H1 (cell line): ENCODE data around the gene COL25A1. TPM values are rescaled to one million over a fixed set of nuclear protein-coding genes. Genes with fewer than 3 reads are reported as not detected.

Experiments used
- CTCF ChIA-PET: fragments of 300-600 bp; sonication (Branson Sonifier 250); formaldehyde crosslinking; loops from one replicate; lab custom pipeline; 2021; ENCODE audit not compliant: partially characterized antibody; lab: Charles Lee
- POLR2A ChIA-PET: fragments of 300-600 bp; sonication (Branson Sonifier 250); formaldehyde crosslinking; loops from one replicate; lab custom pipeline; 2021; ENCODE audit warnings: inconsistent platforms; ENCODE audit not compliant: partially characterized antibody; lab: Charles Lee
- DNase-seq, 2 experiments: peaks; one replicate each; pipeline versions ENCODE4 v3.0.0 to v3.0.0-alpha.2; 2010 to 2022; ENCODE audit warnings: low spot score in 2 of 2, low read depth in 1 of 2, mixed read lengths in 1 of 2
- FAIRE-seq: peaks from 2 replicates; lab custom pipeline; 2011; peaks lifted over from hg19 to GRCh38; lab: Jason Lieb, UNC
- H2AFZ ChIP-seq: 2 replicates; pipeline ENCODE4 v1.8.1; 2012; ENCODE audit warnings: low read length, inconsistent platforms
- H2AK5ac ChIP-seq: 2 replicates; pipeline ENCODE4 v1.6.1; 2013; ENCODE audit warnings: low read depth, low read length
- H2BK120ac ChIP-seq: replicated peaks from 2 replicates; pipeline ENCODE3; 2013; ENCODE audit warnings: low read depth, low read length, inconsistent platforms
- H2BK12ac ChIP-seq: 2 replicates; pipeline ENCODE4 v1.6.1; 2013; ENCODE audit warnings: low read depth, low read length
- H2BK15ac ChIP-seq: 2 replicates; pipeline ENCODE4 v1.6.1; 2013; ENCODE audit warnings: low read length
- H2BK20ac ChIP-seq: 2 replicates; pipeline ENCODE4 v1.6.1; 2013; ENCODE audit warnings: low read length
- H2BK5ac ChIP-seq: 2 replicates; pipeline ENCODE4 v1.6.1; 2013; ENCODE audit warnings: low read depth, low read length
- H3K14ac ChIP-seq: 2 replicates; pipeline ENCODE4 v1.6.1; 2013; ENCODE audit warnings: inconsistent platforms; ENCODE audit not compliant: insufficient read length
- H3K18ac ChIP-seq: 2 replicates; pipeline ENCODE4 v1.6.1; 2013; ENCODE audit warnings: low read length; ENCODE audit errors: extremely low read depth
- H3K23ac ChIP-seq: 2 replicates; pipeline ENCODE4 v1.6.1; 2013; ENCODE audit warnings: inconsistent platforms; ENCODE audit not compliant: insufficient read length
- H3K23me2 ChIP-seq: 2 replicates; pipeline ENCODE4 v1.6.1; 2013; ENCODE audit warnings: low read depth, low read length
- H3K27ac ChIP-seq: 2 replicates; pipeline ENCODE4 v1.6.1; 2011; ENCODE audit warnings: low read depth, low read length, inconsistent platforms
- H3K27me3 ChIP-seq, 4 experiments: replicated peaks in 1 of 4; 1 replicate in 1 of 4; 2 replicates in 3 of 4; pipeline versions ENCODE4 v1.6.1 to v1.8.1; 2011 to 2013; ENCODE audit warnings: low read length in 3 of 4, mild to moderate bottlenecking in 3 of 4, inconsistent platforms in 2 of 4, mixed read lengths in 2 of 4, moderate library complexity in 1 of 4; ENCODE audit not compliant: control insufficient read depth in 3 of 4, insufficient read depth in 3 of 4; ENCODE audit errors: extremely low read depth in 1 of 4
- H3K36me3 ChIP-seq, 4 experiments: 2 replicates each; pipeline versions ENCODE4 v1.6.1 to v1.8.1; 2011 to 2013; ENCODE audit warnings: mild to moderate bottlenecking in 4 of 4, low read length in 3 of 4, moderate library complexity in 2 of 4, control low read depth in 1 of 4, inconsistent platforms in 1 of 4; ENCODE audit not compliant: insufficient read depth in 4 of 4, control insufficient read depth in 2 of 4
- H3K4ac ChIP-seq: replicated peaks from 2 replicates; pipeline ENCODE3; 2013; ENCODE audit warnings: low read length, low read depth, mixed read lengths, inconsistent platforms; ENCODE audit not compliant: insufficient read length
- H3K4me1 ChIP-seq, 4 experiments: replicated peaks in 1 of 4; 1 replicate in 1 of 4; 2 replicates in 3 of 4; pipeline versions ENCODE4 v1.6.1 to v1.8.1; 2011 to 2013; ENCODE audit warnings: low read length in 3 of 4, inconsistent platforms in 2 of 4, mixed read lengths in 1 of 4; ENCODE audit not compliant: insufficient read depth in 4 of 4, control insufficient read depth in 3 of 4
- H3K4me2 ChIP-seq, 2 experiments: 2 replicates each; pipeline versions ENCODE4 v1.6.1 to v1.8.1; 2011 to 2013; ENCODE audit warnings: low read depth in 2 of 2, low read length in 2 of 2, control low read depth in 1 of 2, inconsistent platforms in 1 of 2, mild to moderate bottlenecking in 1 of 2; ENCODE audit not compliant: insufficient read depth in 1 of 2
- H3K4me3 ChIP-seq, 4 experiments: fragments of 200-600, 300-600 bp in 1 of 4; sonication (generic), shearing (Covaris generic), sonication (Bioruptor Twin) in 1 of 4; 2 replicates each; pipeline versions ENCODE4 v1.5.1 to v1.8.1; 2011 to 2016; ENCODE audit warnings: low read length in 4 of 4, low read depth in 3 of 4, control low read depth in 2 of 4, inconsistent platforms in 2 of 4, mild to moderate bottlenecking in 2 of 4, mixed read lengths in 1 of 4, moderate library complexity in 1 of 4; ENCODE audit not compliant: insufficient read depth in 2 of 4; ENCODE audit errors: extremely low read depth in 1 of 4
- H3K56ac ChIP-seq: replicated peaks from 2 replicates; pipeline ENCODE3; 2013; ENCODE audit warnings: low read depth, mild to moderate bottlenecking, mixed read lengths, low read length, inconsistent platforms; ENCODE audit not compliant: insufficient read length
- H3K79me1 ChIP-seq: 2 replicates; pipeline ENCODE4 v1.6.1; 2013; ENCODE audit warnings: low read depth, low read length, control low read depth
- H3K79me2 ChIP-seq, 2 experiments: 2 replicates each; pipeline versions ENCODE4 v1.6.1 to v1.8.1; 2012 to 2013; ENCODE audit warnings: low read length in 2 of 2, mild to moderate bottlenecking in 2 of 2, inconsistent platforms in 1 of 2; ENCODE audit not compliant: insufficient read depth in 2 of 2, control insufficient read depth in 1 of 2
- H3K9ac ChIP-seq, 4 experiments: replicated peaks in 1 of 4; 1 replicate in 1 of 4; 2 replicates in 3 of 4; pipeline versions ENCODE4 v1.6.1 to v1.8.1; 2011 to 2013; ENCODE audit warnings: low read depth in 3 of 4, low read length in 3 of 4, control low read depth in 2 of 4, mild to moderate bottlenecking in 2 of 4, moderate library complexity in 2 of 4, inconsistent platforms in 1 of 4; ENCODE audit errors: extremely low read depth in 1 of 4
- H3K9me3 ChIP-seq, 2 experiments: 2 replicates each; pipeline versions ENCODE4 v1.6.1 to v1.8.1; 2012 to 2013; ENCODE audit warnings: mild to moderate bottlenecking in 2 of 2, moderate library complexity in 2 of 2, control low read depth in 1 of 2, inconsistent platforms in 1 of 2, low read depth in 1 of 2, low read length in 1 of 2, mixed read lengths in 1 of 2; ENCODE audit not compliant: insufficient read depth in 2 of 2
- H4K20me1 ChIP-seq, 2 experiments: replicated peaks in 1 of 2; 2 replicates each; pipeline versions ENCODE3 to v1.8.1; 2011 to 2013; ENCODE audit warnings: inconsistent platforms in 2 of 2, low read length in 2 of 2, mild to moderate bottlenecking in 1 of 2; ENCODE audit not compliant: insufficient read depth in 2 of 2, control insufficient read depth in 1 of 2
- H4K5ac ChIP-seq: 2 replicates; pipeline ENCODE4 v1.6.1; 2013; ENCODE audit warnings: low read length, low read depth, mixed read lengths, inconsistent platforms; ENCODE audit not compliant: insufficient read length
- H4K8ac ChIP-seq: 2 replicates; pipeline ENCODE4 v1.8.0; 2013; ENCODE audit warnings: mild to moderate bottlenecking, moderate library complexity, low read length, inconsistent platforms; ENCODE audit not compliant: insufficient read depth; ENCODE audit errors: extremely low read depth
- H4K91ac ChIP-seq: replicated peaks from 2 replicates; pipeline ENCODE3; 2013; ENCODE audit warnings: low read length, mixed read lengths, inconsistent platforms; ENCODE audit not compliant: insufficient read length
- ASH2L ChIP-seq: fragments of 200-600, 300-600 bp; sonication (generic); IDR thresholded peaks from one replicate; pipeline ENCODE4 v1.7.1; 2017; ENCODE audit warnings: low read length
- BCL11A ChIP-seq, 2 experiments: IDR thresholded peaks; one replicate each; pipeline ENCODE4 v1.6.1; 2011; ENCODE audit warnings: low read depth in 2 of 2, low read length in 2 of 2, mild to moderate bottlenecking in 2 of 2
- BRCA1 ChIP-seq: IDR thresholded peaks from 2 replicates; pipeline ENCODE4 v1.6.1; 2012; ENCODE audit warnings: low read depth, low read length, improper control_type of control experiment
- CBX5 ChIP-seq: fragments of 300-800, 300-1000 bp; sonication (generic); IDR thresholded peaks from 2 replicates; pipeline ENCODE4 v1.7.1; 2016; ENCODE audit warnings: antibody characterized with exemption, low read length, low read depth
- E2F6 ChIP-seq: IDR thresholded peaks from 2 replicates; pipeline ENCODE4 v1.6.1; 2012; ENCODE audit warnings: inconsistent platforms
- FOSL1 ChIP-seq: IDR thresholded peaks from 2 replicates; pipeline ENCODE4 v1.6.1; 2011; ENCODE audit warnings: mild to moderate bottlenecking, low read depth, low read length, moderate library complexity; ENCODE audit not compliant: insufficient read depth
- GABPA ChIP-seq: IDR thresholded peaks from 2 replicates; pipeline ENCODE4 v1.6.1; 2011; ENCODE audit warnings: mild to moderate bottlenecking, low read length, moderate library complexity, borderline replicate concordance; ENCODE audit not compliant: insufficient read depth
- JUND ChIP-seq: IDR thresholded peaks from 2 replicates; pipeline ENCODE4 v1.6.1; 2011; ENCODE audit warnings: mild to moderate bottlenecking, improper control_type of control experiment, low read length
- POLR2A ChIP-seq, 2 experiments: IDR thresholded peaks; 1 replicate in 1 of 2; 2 replicates in 1 of 2; pipeline ENCODE4 v1.6.1; 2011; ENCODE audit warnings: low read depth in 2 of 2, low read length in 2 of 2, mild to moderate bottlenecking in 2 of 2; ENCODE audit errors: control extremely low read depth in 1 of 2
- RFX5 ChIP-seq: IDR thresholded peaks from 2 replicates; pipeline ENCODE4 v1.6.1; 2011; ENCODE audit warnings: low read depth, low read length, improper control_type of control experiment, borderline replicate concordance
- RXRA ChIP-seq: IDR thresholded peaks from 2 replicates; pipeline ENCODE4 v1.6.1; 2011; ENCODE audit warnings: low read depth, mild to moderate bottlenecking, low read length, moderate library complexity; ENCODE audit not compliant: insufficient read depth
- SAP30 ChIP-seq: fragments of 300-600 bp; sonication (generic); IDR thresholded peaks from 2 replicates; pipeline ENCODE4 v1.7.1; 2012; ENCODE audit warnings: low read length, moderate library complexity, mild to moderate bottlenecking, inconsistent platforms; ENCODE audit not compliant: insufficient read depth, insufficient replicate concordance
- SP1 ChIP-seq: IDR thresholded peaks from 2 replicates; pipeline ENCODE4 v1.6.1; 2011; ENCODE audit warnings: low read depth, low read length
- ZNF274 ChIP-seq: IDR thresholded peaks from 2 replicates; pipeline ENCODE4 v1.7.0; 2012; ENCODE audit warnings: low read length, borderline replicate concordance; ENCODE audit errors: extremely low read depth
- WGBS, 2 experiments: shearing (Covaris generic) in 1 of 2; methylation state at CpG; one replicate each; pipeline versions ENCODE4 v1.1.6 to v1.1.7; 2013 to 2015; ENCODE audit warnings: low lambda C conversion rate in 2 of 2, mixed read lengths in 2 of 2, inconsistent platforms in 1 of 2, low coverage in 1 of 2, missing lambda C conversion rate in 1 of 2; ENCODE audit not compliant: insufficient replicate concordance in 2 of 2, insufficient coverage in 1 of 2, insufficient read length in 1 of 2; ENCODE audit errors: extremely low coverage in 1 of 2, missing lambda C conversion rate in 1 of 2; 5-methylcytosine and 5-hydroxymethylcytosine counted together
- polyA plus RNA-seq, 7 experiments: library from polyadenylated mRNA; depleted of rRNA in 3 of 7; stranded (reverse) in 5 of 7; unstranded in 2 of 7; fragments of >200 nt in 5 of 7; fragments of 200-250 nt in 2 of 7; gene quantifications; 1 replicate in 5 of 7; 2 replicates in 1 of 7; 4 replicates in 1 of 7; pipeline versions ENCODE4 v1.2.1 to v1.2.3, GENCODE V29; 2011 to 2013; ENCODE audit warnings: missing spikeins in 2 of 7, mixed read lengths in 2 of 7
- total RNA-seq: library from RNA; stranded (reverse); fragmentation: NEBNext Ultra II Directional; extraction: Animal tissue kit (Norgen Biotek cat#: 25700); gene quantifications from 2 replicates; pipeline ENCODE4 v1.2.1, GENCODE V29; 2021

The COL25A1 gene
- total and polyA plus RNA-seq, 2 of the 8 experiments (the other 6 are each of a cell fraction or from before 2014, with no cell fraction given): 1.1 to 8.3 TPM

GRCh38 chr4:108887034-108887433 lies 415.4 kb downstream of the COL25A1 start:
- no peaks in the 10 kb centered on the region for H4K20me1 ChIP-seq
- H4K91ac ChIP-seq: no peak overlapping the region
- no peak overlapping the region for H2BK5ac ChIP-seq
- H3K36me3 ChIP-seq: no peaks in the 10 kb centered on the region
- ChIA-PET POLR2A (no interaction called here), CTCF (interaction anchor here (1.5 kb wide), 1 partner anchor 28 kb away, joined by 4 read pairs; no protein-coding TSS in a partner anchor)
- no peak overlapping the region for H2BK15ac ChIP-seq
- no peak overlapping the region for H2BK120ac ChIP-seq
- no peak overlapping the region for H3K9ac ChIP-seq
- H3K4me1 ChIP-seq: no peaks in the 10 kb centered on the region
- H3K23me2 ChIP-seq: no peaks in the 10 kb centered on the region
- H3K23ac ChIP-seq: no peak overlapping the region
- H3K18ac ChIP-seq: no peak overlapping the region
- no peaks in the 10 kb centered on the region for H3K79me2 ChIP-seq
- no peak overlapping the region for H3K56ac ChIP-seq
- no peak for DNase-seq
- H3K9me3 ChIP-seq: no peaks in the 10 kb centered on the region
- H3K14ac ChIP-seq: no peak overlapping the region
- WGBS, 2 experiments: 77% methylated on average over 5 of the region's 5 CpGs; no CpG with 5 or more reads in 1 of the 2 experiments
- no peak overlapping the region for H2AFZ ChIP-seq
- TF ChIP-seq RXRA (no peak), JUND (no peak), ASH2L (no peak), BCL11A (IDR thresholded peaks at IDR 0.05; ENCODE audit: low read depth in 2 of 2, low read length in 2 of 2) (no peak), FOSL1 (no peak), SAP30 (no peak), RFX5 (no peak), BRCA1 (no peak), GABPA (no peak), ZNF274 (no peak), E2F6 (no peak), SP1 (no peak), CBX5 (no peak), POLR2A (IDR thresholded peaks at IDR 0.05; ENCODE audit: control extremely low read depth in 1 of 2, low read depth in 2 of 2, low read length in 2 of 2) (no peak)
- H3K79me1 ChIP-seq: no peaks in the 10 kb centered on the region
- no peak overlapping the region for H2BK20ac ChIP-seq
- no peak overlapping the region for H4K8ac ChIP-seq
- H3K4me2 ChIP-seq: no peak overlapping the region
- H3K4me3 ChIP-seq: no peak overlapping the region
- H2AK5ac ChIP-seq: no peak overlapping the region
- no peak overlapping the region for H4K5ac ChIP-seq
- no peak overlapping the region for H2BK12ac ChIP-seq
- H3K27me3 ChIP-seq: peaks cover 0 to 1% (median 0%) of the 10 kb centered on the region in 4 experiments; a peak in 1 of 7 replicates
- no peak overlapping the region for H3K4ac ChIP-seq
- FAIRE-seq: no peak
- no peak overlapping the region for H3K27ac ChIP-seq
